GM21786 (cell line): Measurements from ENCODE around the gene APOBEC3B.
A peak's percentile ranks its signal among the peaks of the same experiment; 100 is the strongest.
"Not testable (repeated sequence)": the region's sequence is repeated elsewhere in the genome, so short reads cannot be mapped to it uniquely, and the experiment has no call there.

Experiments used
- ATAC-seq: cut with Tn5 transposase; IDR thresholded peaks from one replicate; pipeline ENCODE4 v1.9.1; 2021; ENCODE audit not compliant: unreplicated experiment

The APOBEC3B gene

GRCh38 chr22:38950527-38951295 is 31.4 kb upstream of the APOBEC3B start:
- ATAC-seq: no peak

GRCh38 chr22:38951734-38952133 is 30.4 kb upstream of the APOBEC3B start:
- ATAC-seq: no peak

- no peak for ATAC-seq
Observed at GRCh38 chr22:38952281-38952993, 29.7 kb upstream of the APOBEC3B start.

- ATAC-seq: no peak
Observed at GRCh38 chr22:38953091-38953490, 29.1 kb upstream of the APOBEC3B start.

GRCh38 chr22:38953577-38954413 is 28.4 kb upstream of the APOBEC3B start:
- peak; percentile 85 for ATAC-seq

- no peak for ATAC-seq
Observed at GRCh38 chr22:38954414-38955043, 27.6 kb upstream of the APOBEC3B start.

- no peak for ATAC-seq
Observed at GRCh38 chr22:38955250-38955905, 26.8 kb upstream of the APOBEC3B start.

- ATAC-seq: no peak
Observed at GRCh38 chr22:38955926-38956325, 26.2 kb upstream of the APOBEC3B start.

GRCh38 chr22:38956551-38956950 is 25.6 kb upstream of the APOBEC3B start:
- ATAC-seq: no peak

GRCh38 chr22:38957046-38957770 is 24.9 kb upstream of the APOBEC3B start, which contains the start of gene APOBEC3A:
TSS of gene APOBEC3A (plus strand) at chr22:38957609. CDS start at chr22:38957692, 83 bp downstream.
- no peak for ATAC-seq

GRCh38 chr22:38957808-38958650 is 24.1 kb upstream of the APOBEC3B start:
- no peak for ATAC-seq

GRCh38 chr22:38958651-38958943 is 23.6 kb upstream of the APOBEC3B start:
- ATAC-seq: not testable (repeated sequence)

GRCh38 chr22:38959590-38959989 is 22.6 kb upstream of the APOBEC3B start:
- ATAC-seq: no peak

- ATAC-seq: not testable (repeated sequence)
Observed at GRCh38 chr22:38960673-38961072, 21.5 kb upstream of the APOBEC3B start.

GRCh38 chr22:38963291-38963738 is 18.8 kb upstream of the APOBEC3B start:
- ATAC-seq: not testable (repeated sequence)

- no peak for ATAC-seq
Observed at GRCh38 chr22:38963872-38964271, 18.3 kb upstream of the APOBEC3B start.

GRCh38 chr22:38964306-38964705 is 17.8 kb upstream of the APOBEC3B start:
- no peak for ATAC-seq

- ATAC-seq: no peak
Observed at GRCh38 chr22:38964989-38965388, 17.2 kb upstream of the APOBEC3B start.
